UCSD-AML1 (cell line): ENCODE measurements around the gene PLCE1.

Experiments used
- DNase-seq: peaks from one replicate; lab custom pipeline; 2025; ENCODE audit not compliant: unreplicated experiment; lab: John Stamatoyannopoulos, UW

Gene PLCE1

GRCh38 chr10:93993414-93993781, 333 bp upstream of the PLCE1 start:
- no peak for DNase-seq

DNA sequence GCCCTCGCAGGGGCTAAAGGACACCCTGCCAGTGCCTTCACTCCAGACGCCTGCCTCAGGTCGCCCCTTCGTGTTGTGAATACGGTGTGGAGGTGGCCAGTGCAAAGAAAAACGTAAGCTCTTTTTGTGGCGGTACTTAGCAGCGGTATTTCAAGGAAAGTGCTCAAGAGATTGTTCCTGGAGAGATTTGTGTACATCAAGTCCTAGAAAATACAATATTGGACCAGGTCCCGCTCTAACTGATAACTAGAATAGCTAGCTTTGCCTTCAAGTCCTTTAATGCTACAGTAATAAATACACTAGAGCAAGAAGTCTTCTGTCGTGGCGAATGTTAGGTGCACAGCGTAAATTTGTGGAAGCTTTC, 689 bp downstream of the PLCE1 start:
- no peak for DNase-seq

GRCh38 chr10:93995182-93995581, 1.5 kb downstream of the PLCE1 start:
- no peak for DNase-seq

GRCh38 chr10:93995598-93996271, 2.0 kb downstream of the PLCE1 start:
- DNase-seq, result no peak

DNA sequence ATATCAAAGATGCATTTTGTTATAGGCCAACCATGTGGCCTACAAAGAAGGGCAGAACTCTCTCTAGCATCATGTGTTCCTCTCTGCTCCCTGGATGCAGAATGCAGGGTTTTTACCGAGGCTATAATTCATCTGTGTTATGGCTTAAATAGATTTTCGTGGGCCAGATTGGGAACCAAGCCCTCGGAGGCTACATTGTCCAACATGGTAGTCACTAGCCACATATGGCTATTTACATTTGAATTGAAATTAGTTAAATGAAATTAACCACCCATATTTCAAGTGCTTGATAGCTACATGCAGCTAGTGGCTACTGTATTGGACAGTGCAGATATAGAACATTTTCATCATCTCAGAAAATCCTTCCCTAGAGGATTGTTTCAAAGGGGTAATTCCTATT, 2.8 kb downstream of the PLCE1 start:
- no peak for DNase-seq

DNA sequence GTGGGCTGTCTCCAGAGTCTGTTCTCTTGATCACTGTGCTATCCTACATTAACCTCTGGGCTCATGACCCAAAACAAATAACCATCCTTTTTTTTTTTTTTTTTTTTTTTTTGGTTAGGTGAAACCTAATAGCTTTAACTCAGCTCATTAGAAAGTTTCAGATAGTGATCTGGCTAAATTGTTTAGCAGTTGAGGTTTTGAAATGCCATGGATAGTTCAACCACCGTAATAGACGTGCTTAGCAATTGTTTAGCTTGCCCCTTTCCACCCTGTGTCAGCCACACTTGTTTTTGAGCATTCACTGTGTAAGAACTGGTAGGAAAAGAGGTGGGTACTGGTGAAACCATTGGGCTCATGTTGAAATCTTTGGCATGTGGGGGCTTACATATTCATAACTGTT, 3.8 kb downstream of the PLCE1 start:
- no peak for DNase-seq

- no peak for DNase-seq
Observed at GRCh38 chr10:93999401-93999851, 5.7 kb downstream of the PLCE1 start.

DNA sequence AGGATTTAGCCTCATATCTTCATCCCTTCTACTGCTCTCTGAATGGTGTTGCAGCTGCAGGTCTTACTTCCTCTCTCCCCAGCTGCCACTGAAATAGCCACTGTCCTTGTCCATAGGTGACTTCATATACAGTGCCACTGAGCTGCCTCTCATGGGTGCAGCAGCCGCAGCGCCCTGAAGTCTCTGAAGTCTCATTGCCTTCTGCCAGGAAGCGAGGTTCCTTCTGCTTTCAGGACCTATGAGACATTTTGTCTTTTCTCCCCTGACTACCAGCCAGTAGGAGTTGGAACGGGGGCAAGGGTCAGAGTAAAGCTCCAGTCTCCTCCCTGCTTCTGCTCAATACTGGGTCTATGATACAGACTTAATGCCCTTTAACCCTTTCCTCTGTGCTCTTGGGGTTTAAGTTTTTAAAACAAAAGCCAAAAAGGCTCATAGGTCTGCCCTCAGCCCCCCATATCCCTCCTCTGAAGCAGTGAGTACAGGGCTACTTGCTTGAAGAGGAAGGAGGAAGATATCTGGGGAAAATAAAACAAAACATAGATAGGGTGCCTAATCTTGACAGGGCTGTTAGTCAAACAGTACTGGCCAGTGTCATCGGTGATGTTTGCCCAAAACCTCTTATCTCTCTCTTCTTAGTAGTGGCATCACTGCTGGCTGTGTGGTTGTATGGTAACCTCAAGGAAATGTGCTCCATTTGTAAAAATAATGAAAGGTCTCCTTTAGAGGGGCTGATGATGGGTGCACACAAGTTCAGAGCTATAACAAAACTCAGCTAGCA, 7.1 kb downstream of the PLCE1 start:
- no peak for DNase-seq

GRCh38 chr10:94001416-94001810, 7.7 kb downstream of the PLCE1 start:
- no peak for DNase-seq

DNA sequence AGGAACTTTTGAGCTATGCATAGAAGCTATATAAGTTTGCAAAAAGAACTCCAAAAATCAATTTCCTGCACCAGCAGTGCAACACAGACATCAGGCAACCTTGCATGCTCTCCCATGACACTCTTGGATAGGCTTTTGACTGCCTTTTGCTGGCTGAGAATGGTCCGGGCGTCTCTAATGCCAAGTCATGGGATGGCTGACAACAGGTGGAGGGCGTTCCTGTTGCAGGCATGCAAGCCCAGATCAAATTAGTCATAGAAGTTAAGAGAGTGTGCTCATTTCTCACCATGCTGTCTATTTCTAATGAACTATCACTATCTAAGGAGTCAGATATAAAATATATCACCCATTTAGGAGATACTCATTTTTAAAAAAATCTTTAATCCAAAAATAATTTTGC, 8.4 kb downstream of the PLCE1 start:
- no peak for DNase-seq

GRCh38 chr10:94003488-94003887, 9.8 kb downstream of the PLCE1 start:
- no peak for DNase-seq

DNA sequence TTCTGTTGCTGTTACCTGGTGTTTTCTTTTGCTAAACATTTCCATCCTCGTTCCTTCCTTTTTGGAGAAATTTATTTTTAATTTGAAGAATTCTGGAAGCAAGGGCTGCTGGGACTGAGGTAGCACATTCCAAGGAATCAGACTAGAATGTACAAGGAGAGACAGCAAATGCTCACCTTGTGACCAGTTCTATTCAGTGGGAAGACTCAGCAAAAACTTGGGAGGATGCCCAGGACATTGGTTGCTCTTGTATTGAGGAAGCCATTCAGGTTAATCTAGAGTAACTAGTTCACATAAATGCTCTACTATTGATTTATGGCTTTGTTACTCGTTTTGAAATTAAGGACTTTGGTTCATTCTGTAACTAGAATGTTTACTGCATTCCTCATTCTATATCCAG, 11.3 kb downstream of the PLCE1 start:
- DNase-seq, result no peak

DNA sequence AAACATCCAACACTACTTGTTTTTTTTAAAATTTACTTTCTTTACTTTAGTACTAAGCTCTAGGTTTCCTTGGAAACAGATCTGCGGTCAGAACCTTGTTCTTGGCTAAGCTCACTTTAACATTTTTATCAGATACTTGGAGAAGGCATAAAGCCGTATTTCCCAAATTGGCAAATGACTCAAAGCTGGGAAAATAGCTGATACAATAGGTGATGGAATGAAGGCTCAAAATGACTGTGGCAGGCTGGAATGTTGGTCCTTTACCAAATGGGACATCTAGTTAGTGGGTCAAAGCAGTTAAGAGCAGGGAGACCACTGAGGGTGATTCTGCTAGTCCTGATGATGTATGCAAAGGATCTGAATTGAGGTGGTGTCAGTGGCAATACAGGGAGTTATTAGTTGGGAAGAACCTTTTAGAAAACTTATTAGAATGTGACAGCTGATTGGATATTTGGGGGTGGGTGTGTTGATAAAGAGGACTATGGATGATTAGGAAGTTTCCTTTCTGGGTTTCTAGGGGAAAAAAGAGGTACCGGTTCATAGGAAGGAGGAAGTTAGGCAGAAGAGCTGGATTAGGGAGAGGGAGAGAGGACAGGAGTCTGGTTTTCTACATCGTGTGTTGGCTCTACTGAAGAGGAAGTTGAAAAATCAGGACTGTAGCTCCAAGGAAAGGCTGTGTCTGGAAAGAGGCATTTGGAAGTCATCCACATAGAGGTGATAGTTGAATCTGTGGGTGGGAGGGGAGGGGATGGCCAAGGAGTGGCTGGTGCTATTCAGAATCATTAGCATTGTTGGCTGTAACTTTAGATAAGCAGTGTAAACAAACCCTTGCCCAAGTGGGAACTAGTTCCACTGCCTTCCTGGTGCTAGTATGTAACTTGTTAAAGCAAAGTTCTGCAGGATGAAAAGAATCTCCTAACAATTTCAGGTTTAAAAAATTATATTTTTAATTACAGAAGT, 13.1 kb downstream of the PLCE1 start:
- DNase-seq, result no peak

GRCh38 chr10:94008526-94008925, 14.8 kb downstream of the PLCE1 start:
- no peak for DNase-seq

DNA sequence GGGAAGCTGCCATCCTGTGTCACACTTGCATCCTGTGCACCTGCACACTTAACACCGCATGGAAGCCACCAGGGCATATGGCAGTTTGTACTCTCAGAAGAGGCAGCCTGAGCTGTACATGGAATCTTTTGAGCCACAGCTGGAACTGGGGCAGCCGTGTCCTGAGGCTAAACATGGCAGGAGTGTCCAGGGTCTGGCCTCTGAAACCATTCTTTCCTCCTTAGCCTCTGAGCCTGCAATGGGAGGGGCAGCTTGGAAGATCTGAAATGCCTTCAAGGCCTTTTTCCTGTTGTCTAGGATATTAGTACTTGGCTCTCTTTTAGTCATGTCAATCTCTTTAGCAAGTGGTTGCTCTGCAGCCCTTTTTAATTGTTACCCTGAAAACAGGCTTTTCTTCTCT, 16.4 kb downstream of the PLCE1 start:
- DNase-seq, result no peak

GRCh38 chr10:94010886-94011285, 17.2 kb downstream of the PLCE1 start:
- DNase-seq, result no peak

GRCh38 chr10:94011296-94011695, 17.6 kb downstream of the PLCE1 start:
- DNase-seq, result no peak

- no peak for DNase-seq
Observed at GRCh38 chr10:94012834-94013233, 19.1 kb downstream of the PLCE1 start.

DNA sequence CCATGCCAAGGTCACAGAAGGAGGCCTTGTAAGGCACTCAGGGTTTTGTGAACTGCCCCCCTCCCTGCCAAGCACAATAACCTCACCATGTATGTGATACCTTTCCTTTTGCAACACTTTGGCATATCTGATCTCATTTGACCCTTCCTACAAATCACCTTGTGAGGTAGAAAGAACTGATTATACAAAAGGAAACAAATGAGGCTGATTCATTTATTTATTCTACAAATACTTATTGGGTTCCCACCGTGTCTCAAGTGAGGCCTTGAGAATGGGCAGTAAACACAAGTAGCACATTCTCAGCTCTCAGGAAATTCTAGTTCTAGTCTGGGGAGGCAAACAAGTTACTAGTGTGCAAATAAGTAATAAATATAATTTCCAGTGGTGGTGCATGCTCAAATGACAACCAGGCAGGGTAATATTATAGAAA, 19.6 kb downstream of the PLCE1 start:
- DNase-seq, result no peak

DNA sequence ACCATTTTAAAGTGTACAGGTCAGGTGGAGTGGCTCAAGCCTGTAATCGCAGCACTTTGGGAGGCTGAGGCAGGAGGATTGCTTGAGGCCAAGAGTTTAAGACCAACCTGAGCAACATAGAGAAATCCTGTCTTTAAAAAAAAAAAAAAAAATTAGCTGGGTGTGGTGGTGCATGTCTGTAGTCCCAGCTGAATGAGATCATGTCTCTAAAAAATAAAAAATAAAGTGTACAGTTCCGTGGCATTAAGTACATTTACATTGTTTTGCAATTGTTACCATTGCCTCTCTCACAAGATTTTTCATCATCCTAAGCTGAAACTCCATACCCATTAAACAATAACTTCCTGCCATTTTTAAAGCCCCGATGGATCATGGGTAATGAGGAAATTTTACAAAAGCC, 20.6 kb downstream of the PLCE1 start:
- DNase-seq, result no peak
